ENCODE measurements around the gene RAP1B.

Gene RAP1B

GRCh38 chr12:68695454-68695853, 84.8 kb downstream of the RAP1B start:
- no peak for DNase-seq (ENCODE audit: low read depth in 2 of 3, low spot score in 1 of 3)

DNA sequence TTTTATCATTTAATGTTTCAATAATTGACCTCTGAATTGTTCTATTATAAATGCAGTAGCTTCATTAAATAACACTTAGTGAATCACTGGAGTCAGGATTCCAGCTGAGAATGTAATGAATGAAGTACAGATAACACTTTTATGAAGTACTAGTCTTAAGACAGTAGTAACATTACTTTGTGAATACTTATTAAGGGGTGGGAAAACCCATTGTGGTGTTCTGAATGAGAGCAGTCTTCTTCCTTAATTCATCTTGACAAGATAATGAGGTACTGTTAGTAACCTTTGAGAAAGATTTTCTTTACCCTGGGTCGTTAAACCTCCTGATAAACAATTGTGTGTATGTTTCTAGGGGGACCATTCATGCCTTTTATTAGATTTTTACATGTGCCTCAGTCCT, 88.8 kb downstream of the RAP1B start:
- no peak for DNase-seq (ENCODE audit: low read depth in 2 of 3, low spot score in 1 of 3)
